Limb (tissue), 2 donors: Measurements from ENCODE around the gene SCN2A.

Source experiments
- DNase-seq, 2 donors: peaks; one replicate each; pipeline ENCODE4 v3.0.0-alpha.2; 2016; ENCODE audit errors: extremely low spot score in 2 of 2

The SCN2A gene

GRCh38 chr2:165239230-165239629 lies at the start of gene SCN2A:
SCN2A (plus strand) TSS chr2:165239414; CDS start chr2:165295824, 56,410 bp downstream.
- DNase-seq: peak in 1 of 2 donors; percentile 12

GRCh38 chr2:165191096-165191728 lies 48.0 kb upstream of the SCN2A start:
- DNase-seq: no peak

GRCh38 chr2:165192729-165193128 lies 46.5 kb upstream of the SCN2A start:
- no peak for DNase-seq

GRCh38 chr2:165193178-165193777 lies 45.9 kb upstream of the SCN2A start:
- DNase-seq: no peak

GRCh38 chr2:165196411-165196810 lies 42.8 kb upstream of the SCN2A start:
- DNase-seq: no peak

GRCh38 chr2:165197346-165197745 lies 41.9 kb upstream of the SCN2A start:
- DNase-seq: no peak

- no peak for DNase-seq
These were observed 41.0 kb upstream of the SCN2A start for GRCh38 chr2:165198181-165198580.

GRCh38 chr2:165202239-165202638 lies 37.0 kb upstream of the SCN2A start:
- no peak for DNase-seq

- peak; percentile 45 to 54 for DNase-seq
These were observed 35.3 kb upstream of the SCN2A start, which contains the start of gene SCN3A for GRCh38 chr2:165203689-165204559. SCN3A (minus strand) TSS chr2:165204050; CDS start chr2:165176394, 27,656 bp downstream.

GRCh38 chr2:165205865-165206264 lies 33.3 kb upstream of the SCN2A start:
- no peak for DNase-seq

GRCh38 chr2:165208094-165208493 lies 31.1 kb upstream of the SCN2A start:
- DNase-seq: no peak

GRCh38 chr2:165214093-165214492 lies 25.1 kb upstream of the SCN2A start:
- DNase-seq: no peak

- no peak for DNase-seq
These were observed 19.7 kb upstream of the SCN2A start for GRCh38 chr2:165219481-165219880.

GRCh38 chr2:165224941-165225340 lies 14.3 kb upstream of the SCN2A start:
- no peak for DNase-seq

GRCh38 chr2:165227571-165227970 lies 11.6 kb upstream of the SCN2A start:
- DNase-seq: no peak

- no peak for DNase-seq
These were observed 2.2 kb upstream of the SCN2A start for GRCh38 chr2:165237056-165237455.

- DNase-seq: peak in 1 of 2 donors; percentile 21
These were observed 919 bp upstream of the SCN2A start for GRCh38 chr2:165238295-165238694.

- DNase-seq: no peak
These were observed 772 bp downstream of the SCN2A start for GRCh38 chr2:165239856-165240515.

GRCh38 chr2:165240916-165241315 lies 1.7 kb downstream of the SCN2A start:
- no peak for DNase-seq

- no peak for DNase-seq
These were observed 6.0 kb downstream of the SCN2A start for GRCh38 chr2:165245081-165245793.

- DNase-seq: no peak
These were observed 9.0 kb downstream of the SCN2A start for GRCh38 chr2:165248238-165248637.
